Neuronal stem cell (in vitro differentiated cells): Measurements from ENCODE around the gene PODXL2.

Source experiments
- DNase-seq: peaks from one replicate; pipeline ENCODE4 v3.0.0-alpha.2; 2013; ENCODE audit warnings: low spot score
- H2AFZ ChIP-seq: one replicate; pipeline ENCODE4 v1.6.1; 2013; ENCODE audit warnings: mild to moderate bottlenecking, low read length, inconsistent platforms
- H2AK5ac ChIP-seq: 2 replicates; pipeline ENCODE4 v1.6.1; 2013; ENCODE audit warnings: low read depth, mild to moderate bottlenecking, inconsistent platforms, low read length, moderate library complexity, mixed read lengths
- H2BK120ac ChIP-seq: 2 replicates; pipeline ENCODE4 v1.6.1; 2013; ENCODE audit warnings: low read depth, mild to moderate bottlenecking, inconsistent platforms, low read length, moderate library complexity, mixed read lengths
- H2BK12ac ChIP-seq: one replicate; pipeline ENCODE4 v1.6.1; 2013; ENCODE audit warnings: low read length, inconsistent platforms
- H2BK15ac ChIP-seq: 2 replicates; pipeline ENCODE4 v1.6.1; 2013; ENCODE audit warnings: mild to moderate bottlenecking, low read length, inconsistent platforms, mixed read lengths
- H2BK5ac ChIP-seq: one replicate; pipeline ENCODE4 v1.6.1; 2013; ENCODE audit warnings: inconsistent platforms, mild to moderate bottlenecking, low read length, moderate library complexity
- H3K14ac ChIP-seq: one replicate; pipeline ENCODE4 v1.6.1; 2013; ENCODE audit warnings: low read length, inconsistent platforms
- H3K18ac ChIP-seq: 2 replicates; pipeline ENCODE4 v1.6.1; 2013; ENCODE audit warnings: low read length, inconsistent platforms
- H3K23ac ChIP-seq: 2 replicates; pipeline ENCODE4 v1.6.1; 2013; ENCODE audit warnings: low read depth, mild to moderate bottlenecking, mixed read lengths, low read length, inconsistent platforms; ENCODE audit not compliant: poor library complexity
- H3K27ac ChIP-seq: replicated peaks from 3 replicates; pipeline ENCODE4 v1.5.1; 2013; ENCODE audit warnings: low read length, inconsistent platforms
- H3K27me3 ChIP-seq, 3 experiments: 2 replicates each; pipeline ENCODE4 v1.6.1; 2013; ENCODE audit warnings: low read length in 3 of 3, mild to moderate bottlenecking in 2 of 3, inconsistent platforms in 1 of 3, low read depth in 1 of 3, mixed read lengths in 1 of 3, moderate library complexity in 1 of 3; ENCODE audit not compliant: control insufficient read depth in 3 of 3, insufficient read depth in 3 of 3
- H3K36me3 ChIP-seq, 2 donors: replicated peaks in 1 of 2; 2 replicates each; pipeline ENCODE4 v1.6.1; 2013; ENCODE audit warnings: low read length in 2 of 2; ENCODE audit not compliant: control insufficient read depth in 2 of 2, insufficient read depth in 2 of 2
- H3K4ac ChIP-seq: 2 replicates; pipeline ENCODE4 v1.6.1; 2013; ENCODE audit warnings: inconsistent platforms, mild to moderate bottlenecking, low read length, moderate library complexity
- H3K4me1 ChIP-seq, 2 donors: 1 replicate in 1 of 2; 2 replicates in 1 of 2; pipeline ENCODE4 v1.6.1; 2013; ENCODE audit warnings: low read length in 2 of 2, low read depth in 1 of 2; ENCODE audit not compliant: control insufficient read depth in 2 of 2, insufficient read depth in 1 of 2
- H3K4me2 ChIP-seq: one replicate; pipeline ENCODE4 v1.6.1; 2013; ENCODE audit warnings: mild to moderate bottlenecking, low read length, inconsistent platforms; ENCODE audit not compliant: insufficient read depth, poor library complexity, severe bottlenecking
- H3K4me3 ChIP-seq, 2 donors: 2 replicates each; pipeline ENCODE4 v1.5.1; 2013; ENCODE audit warnings: low read length in 2 of 2, mild to moderate bottlenecking in 2 of 2, inconsistent platforms in 1 of 2, moderate library complexity in 1 of 2
- H3K79me1 ChIP-seq: one replicate; pipeline ENCODE4 v1.6.1; 2013; ENCODE audit warnings: low read depth, mild to moderate bottlenecking, inconsistent platforms, low read length, moderate library complexity
- H3K9ac ChIP-seq: one replicate; pipeline ENCODE4 v1.6.1; 2013; ENCODE audit warnings: mild to moderate bottlenecking, low read depth, low read length, inconsistent platforms; ENCODE audit not compliant: poor library complexity
- H3K9me3 ChIP-seq, 2 donors: replicated peaks in 1 of 2; 2 replicates each; pipeline versions ENCODE3 to v1.6.1; 2013; ENCODE audit warnings: low read length in 2 of 2, mild to moderate bottlenecking in 2 of 2, inconsistent platforms in 1 of 2, low read depth in 1 of 2, mixed read lengths in 1 of 2, moderate library complexity in 1 of 2; ENCODE audit not compliant: control insufficient read depth in 2 of 2, insufficient read depth in 1 of 2
- H4K8ac ChIP-seq: one replicate; pipeline ENCODE4 v1.6.1; 2013; ENCODE audit warnings: low read depth, mild to moderate bottlenecking, inconsistent platforms, low read length, moderate library complexity
- H4K91ac ChIP-seq: one replicate; pipeline ENCODE4 v1.6.1; 2013; ENCODE audit warnings: low read length, low read depth, mild to moderate bottlenecking, inconsistent platforms; ENCODE audit not compliant: poor library complexity
- WGBS, 2 donors: extraction: QIAGEN DNeasy Blood & Tissue Kit; methylation state at CpG; one replicate each; pipeline ENCODE4 v1.1.7; 2013; ENCODE audit warnings: missing lambda C conversion rate in 2 of 2, mixed read lengths in 1 of 2; ENCODE audit not compliant: insufficient read length in 2 of 2, insufficient replicate concordance in 1 of 2; ENCODE audit errors: extremely low coverage in 2 of 2; 5-methylcytosine and 5-hydroxymethylcytosine counted together

PODXL2 gene

DNA sequence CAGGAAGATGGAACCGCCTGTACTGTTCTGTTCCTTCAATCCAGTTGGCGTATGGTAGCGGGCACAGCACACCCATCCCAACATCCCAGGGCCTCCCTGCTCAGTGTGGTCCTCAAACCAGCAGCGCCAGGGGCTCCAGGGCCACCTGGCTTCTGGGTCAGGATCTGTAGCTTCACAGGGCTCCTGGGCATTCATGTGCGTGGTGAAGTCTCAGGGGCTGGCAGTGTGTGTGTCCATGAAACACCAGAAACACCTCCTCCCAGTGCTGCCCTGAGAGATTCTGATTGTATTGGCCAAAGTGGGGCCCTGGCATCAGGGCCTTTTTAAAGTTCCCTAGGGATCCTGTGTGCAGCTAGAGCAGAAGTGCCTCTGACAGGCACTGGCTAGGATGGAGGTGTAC lies 85.9 kb downstream of the PODXL2 start:
- H3K18ac ChIP-seq: no peak overlapping the region
- no peak overlapping the region for H3K9ac ChIP-seq
- WGBS, 2 donors: no CpG with 5 or more reads among the region's 5 CpGs
- H3K23ac ChIP-seq: no peak overlapping the region
- no peak overlapping the region for H2BK120ac ChIP-seq
- no peak overlapping the region for H2AK5ac ChIP-seq
- H3K27me3 ChIP-seq: peaks cover 0 to 22% (median 0%) of the 10 kb centered on the region in 3 experiments
- no peak overlapping the region for H2BK15ac ChIP-seq
- no peak overlapping the region for H4K8ac ChIP-seq
- H3K4me1 ChIP-seq: peaks cover 2 to 13% of the 10 kb centered on the region in 2 donors
- no peak overlapping the region for H4K91ac ChIP-seq
- H2BK5ac ChIP-seq: no peak overlapping the region
- no peak overlapping the region for H2AFZ ChIP-seq
- DNase-seq: no peak
- no peak overlapping the region for H3K27ac ChIP-seq
- no peak overlapping the region for H2BK12ac ChIP-seq
- H3K79me1 ChIP-seq: no peaks in the 10 kb centered on the region
- H3K4me2 ChIP-seq: no peak overlapping the region
- H3K4ac ChIP-seq: no peak overlapping the region
- no peak overlapping the region for H3K14ac ChIP-seq
- H3K9me3 ChIP-seq: no peaks in the 10 kb centered on the region
- H3K36me3 ChIP-seq: no peaks in the 10 kb centered on the region
- no peak overlapping the region for H3K4me3 ChIP-seq

DNA sequence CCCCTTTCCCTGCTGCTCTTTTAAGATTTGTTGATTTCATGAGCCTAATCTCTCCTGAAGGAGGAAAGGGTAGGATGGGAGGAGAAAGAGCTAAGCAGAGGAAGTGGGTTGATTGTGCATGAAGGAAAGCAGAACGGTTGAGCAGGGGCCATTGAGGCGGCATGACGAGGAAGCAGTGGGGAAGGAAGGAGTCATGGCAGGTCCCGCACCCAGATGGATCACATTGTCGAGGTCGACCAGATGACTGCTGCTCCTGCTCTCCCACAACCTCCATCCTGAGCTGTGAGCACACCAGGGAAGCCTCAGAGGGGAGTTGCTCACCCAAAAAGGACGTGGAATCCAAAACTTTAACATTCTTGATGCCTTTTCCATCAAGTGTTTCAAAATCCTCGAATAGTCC lies 86.5 kb downstream of the PODXL2 start:
- Histone ChIP-seq H3K9ac (no peak overlapping the region), H3K14ac (no peak overlapping the region), H2AFZ (no peak overlapping the region), H4K8ac (no peak overlapping the region), H3K27ac (no peak overlapping the region), H3K79me1 (no peaks in the 10 kb centered on the region), H3K18ac (peak overlapping the region; percentile 15), H3K4me2 (no peak overlapping the region), H2BK15ac (no peak overlapping the region), H2BK5ac (no peak overlapping the region), H3K4ac (no peak overlapping the region), H2BK120ac (no peak overlapping the region), H3K4me1 (peaks cover 2 to 13% of the 10 kb centered on the region in 2 donors), H3K27me3 (peaks cover 0 to 22% (median 0%) of the 10 kb centered on the region in 3 experiments), H4K91ac (no peak overlapping the region), H3K4me3 (no peak overlapping the region), H3K23ac (no peak overlapping the region), H2BK12ac (no peak overlapping the region), H3K36me3 (no peaks in the 10 kb centered on the region), H3K9me3 (no peaks in the 10 kb centered on the region), H2AK5ac (no peak overlapping the region)
- WGBS, 2 donors: no CpG with 5 or more reads among the region's 8 CpGs
- no peak for DNase-seq

DNA sequence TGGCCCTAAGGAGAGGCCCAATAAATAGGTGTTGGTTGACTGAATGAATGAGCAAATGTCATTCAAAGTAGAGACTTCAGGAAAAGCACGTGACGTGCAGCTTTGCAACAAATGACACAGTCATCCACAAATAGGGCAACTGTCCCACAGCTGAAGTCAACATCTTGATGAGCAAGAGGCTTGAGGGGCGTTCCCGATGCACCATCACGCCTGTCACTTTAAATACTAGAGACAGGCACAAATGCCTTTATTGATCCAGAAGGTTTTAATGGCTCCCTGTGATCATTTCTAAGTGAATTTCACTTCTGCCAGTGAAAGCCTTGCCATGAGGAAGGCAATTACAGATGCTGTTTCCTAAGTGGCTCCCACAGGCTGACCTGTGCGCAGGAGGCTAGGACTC lies 87.4 kb downstream of the PODXL2 start:
- DNase-seq: no peak
- H3K27ac ChIP-seq: no peak overlapping the region

DNA sequence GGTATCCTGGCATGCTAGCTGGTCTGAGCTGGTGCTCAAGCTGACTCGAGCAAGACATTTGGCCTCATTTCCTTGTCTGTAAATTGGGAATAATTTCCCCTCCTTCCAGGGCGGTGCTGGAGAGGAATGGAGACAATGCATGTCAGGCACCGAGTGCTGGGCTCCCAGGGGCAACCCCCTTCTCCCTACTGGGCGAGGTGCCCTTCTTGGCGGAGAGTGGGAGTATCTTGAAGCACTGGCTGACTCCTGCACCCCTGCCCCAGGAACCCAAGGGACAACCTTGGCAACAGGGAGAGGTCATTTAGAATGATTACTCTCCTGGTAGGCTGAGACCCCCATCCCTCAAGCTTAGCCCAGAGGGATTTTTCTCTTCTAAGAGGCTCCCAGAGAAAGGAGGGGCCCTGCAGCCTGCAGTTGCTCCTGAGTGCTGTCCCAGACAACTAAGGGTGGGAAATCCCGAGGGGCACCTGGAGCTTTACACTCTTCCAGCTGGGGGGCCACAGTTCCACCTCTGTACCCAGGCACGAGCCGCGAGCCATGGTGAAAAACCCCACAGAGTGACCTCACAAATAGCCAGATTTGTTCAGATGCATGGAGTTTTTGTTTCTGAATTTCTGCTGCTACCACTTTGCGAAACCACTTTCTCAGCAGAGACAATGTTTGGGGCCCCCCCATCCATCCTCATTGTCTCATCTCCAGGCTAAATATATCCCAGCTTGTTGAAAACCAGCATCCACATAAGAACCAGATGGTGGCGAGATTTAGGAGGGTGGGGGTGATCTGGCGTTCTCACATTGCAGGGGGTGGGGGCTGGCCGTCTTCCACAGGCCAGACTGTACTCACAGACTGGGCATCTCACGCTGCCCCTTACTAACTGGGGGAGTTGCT lies 88.6 kb downstream of the PODXL2 start:
- no CpG with 5 or more reads among the region's 14 CpGs for WGBS, 2 donors
- H3K9ac ChIP-seq: no peak overlapping the region
- H2BK120ac ChIP-seq: no peak overlapping the region
- peaks cover 0 to 41% (median 0%) of the 10 kb centered on the region in 3 experiments for H3K27me3 ChIP-seq
- H4K91ac ChIP-seq: no peak overlapping the region
- no peak overlapping the region for H2BK12ac ChIP-seq
- no peak overlapping the region for H3K4me3 ChIP-seq
- H2BK15ac ChIP-seq: no peak overlapping the region
- no peak overlapping the region for H3K23ac ChIP-seq
- peak overlapping the region; percentile 27 for H2AK5ac ChIP-seq
- peaks cover 2 to 18% of the 10 kb centered on the region in 2 donors for H3K4me1 ChIP-seq
- no peaks in the 10 kb centered on the region for H3K79me1 ChIP-seq
- no peaks in the 10 kb centered on the region for H3K9me3 ChIP-seq
- H3K14ac ChIP-seq: no peak overlapping the region
- no peak overlapping the region for H3K4me2 ChIP-seq
- peak overlapping the region; percentile 59 for H3K18ac ChIP-seq
- no peak overlapping the region for H2AFZ ChIP-seq
- H3K4ac ChIP-seq: no peak overlapping the region
- no peak overlapping the region for H2BK5ac ChIP-seq
- H3K36me3 ChIP-seq: no peaks in the 10 kb centered on the region
- H4K8ac ChIP-seq: no peak overlapping the region
- H3K27ac ChIP-seq: no peak overlapping the region
- no peak for DNase-seq

More for the DNA sequence above, 87.4 kb downstream of the PODXL2 start:
- H3K9ac ChIP-seq: no peak overlapping the region
- H4K8ac ChIP-seq: no peak overlapping the region
- no peak overlapping the region for H3K4me2 ChIP-seq
- H3K14ac ChIP-seq: no peak overlapping the region
- no peaks in the 10 kb centered on the region for H3K79me1 ChIP-seq
- H4K91ac ChIP-seq: no peak overlapping the region
- H3K4ac ChIP-seq: no peak overlapping the region
- no peak overlapping the region for H3K4me3 ChIP-seq
- H2AK5ac ChIP-seq: no peak overlapping the region
- H2BK15ac ChIP-seq: peak overlapping the region; percentile 12
- H2BK12ac ChIP-seq: no peak overlapping the region
- no peak overlapping the region for H3K23ac ChIP-seq
- peaks cover 0 to 30% (median 0%) of the 10 kb centered on the region in 3 experiments for H3K27me3 ChIP-seq
- no peaks in the 10 kb centered on the region for H3K36me3 ChIP-seq
- no peaks in the 10 kb centered on the region for H3K9me3 ChIP-seq
- no peak overlapping the region for H2AFZ ChIP-seq
- no peak overlapping the region for H2BK120ac ChIP-seq
- no peak overlapping the region for H2BK5ac ChIP-seq
- peaks cover 2 to 13% of the 10 kb centered on the region in 2 donors for H3K4me1 ChIP-seq
- no peak overlapping the region for H3K18ac ChIP-seq
- WGBS, 2 donors: no CpG with 5 or more reads among the region's 6 CpGs
